Measurements from ENCODE around the gene CNIH3.
"Not testable (repeated sequence)": the region's sequence is repeated elsewhere in the genome, so short reads cannot be mapped to it uniquely, and the experiment has no call there.

CNIH3 gene

DNA sequence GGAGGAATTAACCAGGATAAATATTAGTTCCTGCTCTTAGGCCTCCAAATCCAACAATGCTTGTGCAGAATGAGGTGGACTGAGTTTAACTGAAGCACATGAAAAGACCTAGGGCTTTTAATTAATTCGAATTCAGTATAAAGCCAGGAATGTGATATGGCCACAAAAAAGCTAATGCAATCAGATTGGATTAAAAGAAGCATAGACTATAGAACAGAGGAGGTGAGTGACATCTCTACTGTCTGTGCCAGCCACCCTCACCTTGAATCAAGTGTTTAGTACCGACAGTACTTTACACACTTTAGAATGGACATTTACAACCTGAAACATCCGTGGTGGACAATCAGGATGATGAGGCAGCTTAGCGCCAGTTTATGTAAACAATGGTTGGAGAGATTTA, 62.1 kb downstream of the CNIH3 start:
- no peak for DNase-seq (ENCODE audit: low spot score in 2 of 2)
- no peaks in the 10 kb centered on the region for H3K36me3 Mint-ChIP-seq
- H3K27ac Mint-ChIP-seq, result no peak overlapping the region
- no peaks in the 10 kb centered on the region for H3K4me1 Mint-ChIP-seq
- no peaks in the 10 kb centered on the region for H3K9me3 Mint-ChIP-seq
- H3K4me3 Mint-ChIP-seq, result no peak overlapping the region
- no peak for ATAC-seq

DNA sequence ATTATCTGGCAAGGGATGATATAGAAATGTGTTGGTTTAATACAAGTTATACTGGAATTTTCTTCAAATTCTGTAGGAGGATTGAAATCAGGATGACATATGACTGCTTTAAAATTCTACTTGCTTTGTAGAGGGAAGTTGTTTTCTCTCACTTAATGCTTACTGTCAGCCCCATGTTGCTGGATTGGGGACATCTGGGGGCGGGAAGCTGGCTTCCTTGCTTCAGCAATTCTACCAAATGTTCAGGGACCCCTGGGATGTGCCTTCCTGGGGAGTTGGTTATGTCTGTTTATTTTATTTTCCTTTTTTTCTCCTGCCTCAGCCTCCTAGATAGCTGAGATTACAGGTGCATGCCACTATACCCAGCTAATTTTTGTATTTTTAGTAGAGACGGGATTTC, 63.5 kb downstream of the CNIH3 start:
- Mint-ChIP-seq H3K27ac (no peak overlapping the region), H3K36me3 (no peaks in the 10 kb centered on the region), H3K4me3 (no peak overlapping the region), H3K9me3 (no peaks in the 10 kb centered on the region), H3K4me1 (no peaks in the 10 kb centered on the region)
- ATAC-seq, result no peak
- DNase-seq (ENCODE audit: low spot score in 2 of 2), result no peak

DNA sequence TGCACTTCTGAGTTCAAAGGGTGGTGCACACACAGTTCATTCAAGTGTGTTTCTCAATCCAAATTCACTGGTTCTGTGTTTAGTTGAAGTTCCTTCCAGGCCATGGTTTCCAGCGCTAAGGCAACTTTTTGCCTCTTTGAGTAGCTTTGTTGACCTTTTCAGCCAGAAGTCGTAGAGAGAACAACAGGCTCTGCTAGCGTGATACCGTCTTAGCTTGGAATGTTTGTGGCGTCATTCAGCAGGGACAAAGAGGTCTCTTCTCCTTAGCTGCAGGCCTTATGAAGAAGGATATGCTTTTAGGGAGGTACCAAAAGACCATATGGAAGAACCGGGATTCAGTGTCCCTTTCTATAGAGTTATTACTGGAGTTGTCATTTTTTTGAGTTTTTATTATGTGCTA, 65.7 kb downstream of the CNIH3 start:
- Mint-ChIP-seq H3K4me3 (no peak overlapping the region), H3K4me1 (peaks cover 5% of the 10 kb centered on the region), H3K36me3 (no peaks in the 10 kb centered on the region), H3K9me3 (no peaks in the 10 kb centered on the region), H3K27ac (no peak overlapping the region)
- ATAC-seq (no peak), DNase-seq (ENCODE audit: low spot score in 2 of 2) (no peak)

DNA sequence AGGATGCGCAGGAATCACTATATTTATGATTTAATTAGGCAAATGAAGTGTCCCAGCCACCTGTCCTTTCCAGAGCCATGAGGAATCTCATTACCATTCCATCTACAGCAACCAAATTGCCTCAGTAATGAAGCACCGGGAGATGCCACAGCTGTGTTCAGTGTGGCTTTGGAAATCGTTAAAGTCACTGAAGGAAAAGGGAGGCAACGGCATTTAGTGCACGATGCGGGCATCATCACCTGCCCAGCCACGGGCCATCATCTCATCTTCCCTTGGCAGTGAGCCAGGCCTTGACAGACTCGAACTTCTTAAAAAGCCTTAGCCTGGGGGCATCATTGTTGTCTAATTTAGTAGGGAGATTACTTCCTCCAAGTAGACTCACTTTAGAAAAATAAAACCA, 67.8 kb downstream of the CNIH3 start:
- Mint-ChIP-seq H3K4me3 (no peak overlapping the region), H3K4me1 (peaks cover 5% of the 10 kb centered on the region), H3K36me3 (no peaks in the 10 kb centered on the region), H3K27ac (no peak overlapping the region), H3K9me3 (no peaks in the 10 kb centered on the region)
- DNase-seq (ENCODE audit: low spot score in 2 of 2) (no peak), ATAC-seq (no peak)

DNA sequence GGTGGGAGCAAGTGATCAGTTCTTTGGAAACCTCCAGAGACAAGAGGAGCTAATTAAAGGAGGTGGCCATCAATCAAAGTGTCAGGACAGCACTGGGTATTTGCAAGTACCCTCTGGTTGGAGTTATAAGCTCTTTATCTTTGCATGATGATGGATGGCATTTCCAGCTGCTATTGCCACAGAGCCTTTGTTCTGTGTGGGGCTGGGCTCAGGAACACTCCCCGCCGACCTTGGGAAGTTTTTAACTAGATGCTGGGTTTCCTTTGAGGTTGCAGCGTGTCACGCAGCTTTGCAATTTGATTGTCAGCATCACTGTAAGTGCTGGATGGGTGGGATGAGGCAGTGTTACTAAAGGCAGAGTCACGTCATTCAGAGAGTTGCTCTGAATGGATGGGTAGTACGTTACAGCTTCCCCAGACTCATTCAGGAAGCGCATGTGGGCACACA, 68.9 kb downstream of the CNIH3 start:
- Mint-ChIP-seq H3K4me3 (no peak overlapping the region), H3K36me3 (no peaks in the 10 kb centered on the region), H3K27ac (no peak overlapping the region), H3K9me3 (no peaks in the 10 kb centered on the region), H3K4me1 (peaks cover 5% of the 10 kb centered on the region)
- no peak for DNase-seq (ENCODE audit: low spot score in 2 of 2)
- peak; percentile 60 for ATAC-seq

DNA sequence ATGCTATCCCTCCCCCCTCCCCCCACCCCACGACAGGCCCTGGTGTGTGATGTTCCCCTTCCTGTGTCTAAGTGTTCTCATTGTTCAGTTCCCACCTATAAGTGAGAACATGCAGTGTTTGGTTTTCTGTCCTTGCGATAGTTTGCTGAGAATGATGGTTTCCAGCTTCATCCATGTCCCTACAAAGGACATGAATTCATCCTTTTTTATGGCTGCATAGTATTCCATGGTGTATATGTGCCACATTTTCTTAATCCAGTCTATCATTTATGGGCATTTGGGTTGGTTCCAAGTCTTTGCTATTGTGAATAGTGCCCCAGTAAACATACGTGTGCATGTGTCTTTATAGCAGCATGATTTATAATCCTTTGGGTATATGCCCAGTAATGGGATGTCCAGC, 70.0 kb downstream of the CNIH3 start:
- not testable (repeated sequence) for H3K36me3 Mint-ChIP-seq; H3K4me1 Mint-ChIP-seq; DNase-seq (ENCODE audit: low spot score in 2 of 2); ATAC-seq; H3K4me3 Mint-ChIP-seq; H3K27ac Mint-ChIP-seq; H3K9me3 Mint-ChIP-seq

GRCh38 chr1:224687465-224687864, 71.3 kb downstream of the CNIH3 start:
- H3K4me1 Mint-ChIP-seq, result peaks cover 5% of the 10 kb centered on the region

DNA sequence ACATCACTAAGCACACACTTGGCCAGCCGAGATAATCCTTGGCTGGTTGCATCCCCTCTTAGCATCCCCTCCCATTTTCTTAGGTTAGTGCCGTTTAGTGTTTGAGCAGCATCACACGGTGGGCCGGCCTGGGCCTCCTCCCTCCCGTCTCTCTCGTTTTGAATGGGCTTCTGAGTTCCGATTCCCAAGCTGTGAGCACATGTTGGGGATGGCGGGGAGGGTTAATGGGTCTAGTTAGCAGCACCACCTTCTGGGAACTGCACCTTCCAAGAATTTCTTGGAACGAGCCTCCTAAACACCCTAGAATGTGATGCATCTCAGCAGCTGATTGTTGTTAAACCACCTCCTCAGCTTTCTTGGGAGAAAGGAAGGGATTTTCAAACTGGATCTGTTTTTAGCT, 73.3 kb downstream of the CNIH3 start:
- H3K36me3 Mint-ChIP-seq, result no peaks in the 10 kb centered on the region
- no peak overlapping the region for H3K27ac Mint-ChIP-seq
- no peak overlapping the region for H3K4me3 Mint-ChIP-seq
- no peaks in the 10 kb centered on the region for H3K9me3 Mint-ChIP-seq
- H3K4me1 Mint-ChIP-seq, result peaks cover 5% of the 10 kb centered on the region
- ATAC-seq (no peak), DNase-seq (ENCODE audit: low spot score in 2 of 2) (no peak)

More at GRCh38 chr1:224687465-224687864, 71.3 kb downstream of the CNIH3 start:
- Mint-ChIP-seq H3K36me3 (no peaks in the 10 kb centered on the region), H3K4me3 (no peak overlapping the region), H3K9me3 (no peaks in the 10 kb centered on the region), H3K27ac (no peak overlapping the region)
- no peak for ATAC-seq
- DNase-seq (ENCODE audit: low spot score in 2 of 2), result no peak

DNA sequence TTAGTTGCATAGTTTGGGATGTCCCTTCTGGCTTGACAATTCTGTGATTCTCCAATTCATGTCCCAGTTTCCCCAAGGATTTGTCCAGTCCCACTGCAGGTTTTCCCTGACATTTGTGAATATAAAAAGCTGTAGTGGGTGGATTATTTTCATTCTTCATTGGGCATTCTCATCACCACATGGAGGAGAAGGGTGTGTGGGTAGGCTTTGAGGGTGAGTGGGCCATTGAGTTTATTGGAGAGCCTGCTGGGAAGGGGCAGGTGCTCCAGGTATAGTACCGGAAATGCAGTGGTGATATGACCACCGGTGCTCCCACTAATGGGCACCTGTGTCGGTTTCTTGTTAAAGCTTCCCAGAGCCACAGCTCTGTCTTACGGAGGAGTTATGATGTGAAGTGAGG, 74.5 kb downstream of the CNIH3 start:
- no peaks in the 10 kb centered on the region for H3K36me3 Mint-ChIP-seq
- H3K4me3 Mint-ChIP-seq, result no peak overlapping the region
- H3K27ac Mint-ChIP-seq, result no peak overlapping the region
- no peaks in the 10 kb centered on the region for H3K9me3 Mint-ChIP-seq
- H3K4me1 Mint-ChIP-seq, result no peaks in the 10 kb centered on the region
- ATAC-seq (no peak), DNase-seq (ENCODE audit: low spot score in 2 of 2) (no peak)

GRCh38 chr1:224691148-224691925, 75.2 kb downstream of the CNIH3 start:
- Mint-ChIP-seq H3K36me3 (no peaks in the 10 kb centered on the region), H3K27ac (no peak overlapping the region), H3K4me3 (no peak overlapping the region), H3K9me3 (no peaks in the 10 kb centered on the region), H3K4me1 (no peaks in the 10 kb centered on the region)
- DNase-seq (ENCODE audit: low spot score in 2 of 2) (no peak), ATAC-seq (no peak)

GRCh38 chr1:224694969-224695368, 78.9 kb downstream of the CNIH3 start:
- ATAC-seq, result no peak
- H3K4me1 Mint-ChIP-seq, result no peaks in the 10 kb centered on the region
- no peak overlapping the region for H3K27ac Mint-ChIP-seq
- H3K36me3 Mint-ChIP-seq, result no peaks in the 10 kb centered on the region
- H3K4me3 Mint-ChIP-seq, result no peak overlapping the region
- no peak for DNase-seq (ENCODE audit: low spot score in 2 of 2)
- H3K9me3 Mint-ChIP-seq, result no peaks in the 10 kb centered on the region

DNA sequence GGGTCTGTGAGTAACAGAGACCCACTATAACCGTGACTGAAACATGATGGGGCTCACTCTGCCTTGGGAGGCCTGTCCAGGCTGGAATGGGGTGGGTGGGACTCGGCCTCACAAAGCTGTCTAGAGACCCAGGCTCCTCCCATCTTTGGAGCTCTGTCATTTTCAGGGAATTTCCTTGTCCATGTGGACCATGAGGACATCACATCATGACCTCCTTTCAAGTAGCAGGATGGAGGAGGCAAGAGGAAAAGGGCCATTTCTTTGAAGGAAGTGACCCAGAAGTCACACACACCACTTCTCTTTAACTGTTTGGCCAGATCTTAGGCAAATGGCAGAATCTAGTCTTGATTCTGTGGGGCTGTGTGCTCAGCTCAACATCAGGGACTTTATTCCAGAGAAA, 79.9 kb downstream of the CNIH3 start:
- no peak overlapping the region for H3K27ac Mint-ChIP-seq
- H3K36me3 Mint-ChIP-seq, result no peaks in the 10 kb centered on the region
- ATAC-seq (no peak), DNase-seq (ENCODE audit: low spot score in 2 of 2) (no peak)
- H3K9me3 Mint-ChIP-seq, result no peaks in the 10 kb centered on the region
- H3K4me3 Mint-ChIP-seq, result no peak overlapping the region
- no peaks in the 10 kb centered on the region for H3K4me1 Mint-ChIP-seq

- DNase-seq (ENCODE audit: low spot score in 2 of 2) (no peak), ATAC-seq (no peak)
- Mint-ChIP-seq H3K36me3 (no peaks in the 10 kb centered on the region), H3K4me1 (no peaks in the 10 kb centered on the region), H3K27ac (no peak overlapping the region), H3K4me3 (no peak overlapping the region), H3K9me3 (no peaks in the 10 kb centered on the region)
Measured at GRCh38 chr1:224696891-224697765, 81.0 kb downstream of the CNIH3 start.

DNA sequence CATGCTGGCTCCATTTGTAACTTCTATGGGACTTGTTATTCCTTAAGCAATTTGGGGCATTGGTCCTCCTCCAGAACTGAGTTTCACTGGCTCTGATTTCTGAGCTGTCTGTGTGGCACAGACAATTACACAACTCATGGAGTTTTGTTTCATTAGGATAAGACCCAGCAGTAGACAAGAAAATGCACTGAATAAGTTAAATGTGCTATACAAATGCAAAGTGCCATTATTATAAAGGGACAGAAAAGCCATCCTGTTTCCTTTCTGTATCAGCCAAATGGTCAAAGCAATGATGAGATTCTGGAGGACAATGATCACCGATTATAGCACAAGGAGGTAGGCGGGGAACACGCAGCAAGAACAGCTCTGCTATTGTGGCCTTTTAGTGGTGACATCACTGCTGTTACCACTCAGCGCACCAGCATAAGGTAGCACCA, 81.9 kb downstream of the CNIH3 start:
- DNase-seq (ENCODE audit: low spot score in 2 of 2) (no peak), ATAC-seq (no peak)
- Mint-ChIP-seq H3K4me1 (no peaks in the 10 kb centered on the region), H3K36me3 (no peaks in the 10 kb centered on the region), H3K4me3 (no peak overlapping the region), H3K9me3 (no peaks in the 10 kb centered on the region), H3K27ac (no peak overlapping the region)

DNA sequence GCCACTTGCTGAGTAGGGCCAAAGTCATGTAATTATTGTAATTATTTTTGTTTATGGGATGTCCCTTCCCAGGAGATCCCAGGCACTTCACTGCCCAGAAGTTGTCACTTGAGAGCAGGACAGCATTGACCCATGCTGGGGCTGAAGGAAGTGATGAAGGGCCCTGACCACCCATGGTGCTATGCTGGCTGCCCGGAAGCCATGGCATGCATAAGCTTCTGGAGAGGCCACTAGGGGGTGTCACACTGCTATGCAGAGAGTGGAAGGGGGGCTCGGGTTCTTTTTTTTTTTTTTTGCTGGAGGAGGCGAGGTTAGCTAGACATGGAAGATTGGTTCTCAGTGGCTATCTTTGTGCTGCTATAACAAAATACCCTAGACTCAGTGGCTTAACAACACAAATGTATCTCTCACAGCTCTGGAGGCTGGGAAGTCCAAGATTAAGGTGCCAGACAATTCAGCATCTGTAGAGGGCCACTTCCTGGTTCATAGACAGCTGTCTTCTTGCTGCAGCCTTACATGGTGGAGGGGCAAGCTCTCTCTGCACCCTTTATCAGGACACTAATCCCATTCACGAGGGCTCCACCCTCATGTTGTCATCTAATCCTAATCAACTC, 84.9 kb downstream of the CNIH3 start:
- Mint-ChIP-seq H3K36me3 (no peaks in the 10 kb centered on the region), H3K27ac (no peak overlapping the region), H3K4me3 (no peak overlapping the region), H3K4me1 (no peaks in the 10 kb centered on the region), H3K9me3 (no peaks in the 10 kb centered on the region)
- no peak for DNase-seq (ENCODE audit: low spot score in 2 of 2)
- no peak for ATAC-seq
